IMR-90 (cell line): Measurements from ENCODE around the gene PIK3IP1. TPM values are rescaled to one million over a fixed set of nuclear protein-coding genes. Genes with fewer than 3 reads are reported as not detected.

Experiments used
- ATAC-seq: fragments of 200-7000 bp; cut with Tn5 transposase; 2 replicates; pipeline ENCODE4 v1.9.1; 2020; ENCODE audit warnings: low read depth, mild to moderate bottlenecking, moderate library complexity
- BruUV-seq: library from RNA; stranded (reverse); fragments of 400-500 nt; replicated peaks from 2 replicates; lab custom pipeline; 2021; lab: Mats Ljungman, UMichigan
- CTCF ChIA-PET: fragments of 300-600 bp; formaldehyde crosslinking; extraction: SDS; loops from one replicate; lab custom pipeline; 2021; ENCODE audit warnings: antibody characterized with exemption; lab: Yijun Ruan, JAX
- POLR2A ChIA-PET: fragments of 300-600 bp; sonication (Branson Sonifier 250); formaldehyde crosslinking; loops from one replicate; lab custom pipeline; 2022; ENCODE audit warnings: antibody characterized with exemption; ENCODE audit not compliant: unreplicated experiment; lab: Charles Lee
- DNase-seq: peaks from one replicate; pipeline ENCODE4 v3.0.0; 2013
- H2AFZ ChIP-seq: replicated peaks from 2 replicates; pipeline ENCODE3; 2013; ENCODE audit warnings: low read length, mild to moderate bottlenecking; ENCODE audit not compliant: poor library complexity
- H2AK5ac ChIP-seq: 2 replicates; pipeline ENCODE4 v1.6.1; 2013; ENCODE audit warnings: low read depth, low read length, inconsistent platforms
- H2AK9ac ChIP-seq: replicated peaks from 2 replicates; pipeline ENCODE3; 2013; ENCODE audit warnings: mild to moderate bottlenecking, low read depth, low read length, moderate library complexity; ENCODE audit not compliant: poor library complexity
- H2BK120ac ChIP-seq: 2 replicates; pipeline ENCODE4 v1.6.1; 2013; ENCODE audit warnings: low read depth, low read length, inconsistent platforms
- H2BK15ac ChIP-seq: 3 replicates; pipeline ENCODE4 v1.6.1; 2013; ENCODE audit warnings: low read depth, low read length, inconsistent platforms
- H2BK20ac ChIP-seq: 2 replicates; pipeline ENCODE4 v1.6.1; 2013; ENCODE audit warnings: low read depth, mild to moderate bottlenecking, inconsistent platforms, low read length, moderate library complexity
- H2BK5ac ChIP-seq: 2 replicates; pipeline ENCODE4 v1.6.1; 2013; ENCODE audit warnings: mild to moderate bottlenecking, low read depth, low read length, inconsistent platforms; ENCODE audit not compliant: poor library complexity, severe bottlenecking
- H3K14ac ChIP-seq: replicated peaks from 2 replicates; pipeline ENCODE4 v1.6.1; 2013; ENCODE audit warnings: low read depth, low read length, inconsistent platforms
- H3K18ac ChIP-seq: 2 replicates; pipeline ENCODE4 v1.6.1; 2013; ENCODE audit warnings: low read depth, low read length, control low read depth
- H3K23ac ChIP-seq: 2 replicates; pipeline ENCODE4 v1.6.1; 2013; ENCODE audit warnings: low read depth, low read length, inconsistent platforms
- H3K27ac ChIP-seq: 2 replicates; pipeline ENCODE4 v1.5.1; 2013; ENCODE audit warnings: mild to moderate bottlenecking, control low read depth, low read length; ENCODE audit not compliant: insufficient read depth
- H3K27me3 ChIP-seq: 2 replicates; pipeline ENCODE4 v1.6.1; 2013; ENCODE audit warnings: low read length; ENCODE audit not compliant: control insufficient read depth, insufficient read depth
- H3K36me3 ChIP-seq: 2 replicates; pipeline ENCODE4 v1.6.1; 2013; ENCODE audit warnings: low read length, mixed read lengths; ENCODE audit not compliant: control insufficient read depth, insufficient read depth
- H3K4ac ChIP-seq: 2 replicates; pipeline ENCODE4 v1.6.1; 2013; ENCODE audit warnings: low read depth, low read length, inconsistent platforms
- H3K4me1 ChIP-seq: 2 replicates; pipeline ENCODE4 v1.6.1; 2013; ENCODE audit warnings: low read length, mixed read lengths; ENCODE audit not compliant: control insufficient read depth, insufficient read depth
- H3K4me2 ChIP-seq: 2 replicates; pipeline ENCODE4 v1.6.1; 2013; ENCODE audit warnings: low read depth, mild to moderate bottlenecking, control low read depth, low read length, moderate library complexity
- H3K4me3 ChIP-seq: 2 replicates; pipeline ENCODE4 v1.5.1; 2013; ENCODE audit warnings: low read depth, mild to moderate bottlenecking, control low read depth, low read length, moderate library complexity; ENCODE audit not compliant: insufficient read depth
- H3K56ac ChIP-seq: 2 replicates; pipeline ENCODE4 v1.6.1; 2013; ENCODE audit warnings: low read length, inconsistent platforms; ENCODE audit not compliant: insufficient read depth; ENCODE audit errors: extremely low read depth
- H3K79me1 ChIP-seq, 2 experiments: 2 replicates each; pipeline ENCODE4 v1.6.1; 2013; ENCODE audit warnings: low read length in 2 of 2, inconsistent platforms in 1 of 2, low read depth in 1 of 2
- H3K9ac ChIP-seq: 2 replicates; pipeline ENCODE4 v1.6.1; 2013; ENCODE audit warnings: low read depth, low read length, control low read depth
- H3K9me1 ChIP-seq: 2 replicates; pipeline ENCODE4 v1.6.1; 2013; ENCODE audit warnings: low read length, inconsistent platforms; ENCODE audit not compliant: insufficient read depth
- H3K9me3 ChIP-seq: 2 replicates; pipeline ENCODE4 v1.6.1; 2013; ENCODE audit warnings: low read length; ENCODE audit not compliant: control insufficient read depth, insufficient read depth
- H4K20me1 ChIP-seq: 2 replicates; pipeline ENCODE4 v1.6.1; 2013; ENCODE audit warnings: low read length, inconsistent platforms; ENCODE audit not compliant: insufficient read depth
- H4K5ac ChIP-seq: 2 replicates; pipeline ENCODE4 v1.6.1; 2013; ENCODE audit warnings: mild to moderate bottlenecking, low read depth, low read length, control low read depth
- H4K8ac ChIP-seq, 2 experiments: 2 replicates each; pipeline ENCODE4 v1.6.1; 2013; ENCODE audit warnings: low read depth in 2 of 2, low read length in 2 of 2, control low read depth in 1 of 2, inconsistent platforms in 1 of 2
- H4K91ac ChIP-seq: 2 replicates; pipeline ENCODE4 v1.6.1; 2013; ENCODE audit warnings: low read depth, low read length, inconsistent platforms; ENCODE audit not compliant: insufficient read depth
- BHLHE40 ChIP-seq: fragments of 150-350 bp; IDR thresholded peaks from 2 replicates; pipeline ENCODE4 v1.6.1; 2016; ENCODE audit warnings: mild to moderate bottlenecking, low read depth, low read length
- CEBPB ChIP-seq: IDR thresholded peaks from 2 replicates; pipeline ENCODE4 v1.6.1; 2012; ENCODE audit warnings: low read depth, low read length, improper control_type of control experiment
- CHD1 ChIP-seq: IDR thresholded peaks from 2 replicates; pipeline ENCODE4 v1.6.1; 2012; ENCODE audit warnings: low read depth, low read length, improper control_type of control experiment
- FOS ChIP-seq: fragments of 150-350 bp; IDR thresholded peaks from 2 replicates; pipeline ENCODE4 v1.6.1; 2016; ENCODE audit warnings: low read depth, low read length
- MAFK ChIP-seq: IDR thresholded peaks from 2 replicates; pipeline ENCODE4 v1.6.1; 2012; ENCODE audit warnings: low read depth, low read length, improper control_type of control experiment
- MAZ ChIP-seq: IDR thresholded peaks from 2 replicates; pipeline ENCODE4 v1.6.1; 2012; ENCODE audit warnings: low read depth, mild to moderate bottlenecking, low read length, improper control_type of control experiment, moderate library complexity, borderline replicate concordance
- MXI1 ChIP-seq: IDR thresholded peaks from 2 replicates; pipeline ENCODE4 v1.6.1; 2012; ENCODE audit warnings: low read depth, mild to moderate bottlenecking, low read length, moderate library complexity, borderline replicate concordance
- NFE2L2 ChIP-seq: fragments of 150-350 bp; IDR thresholded peaks from 2 replicates; pipeline ENCODE4 v1.6.1; 2016; ENCODE audit warnings: low read depth, mild to moderate bottlenecking, low read length
- POLR2A ChIP-seq: IDR thresholded peaks from 2 replicates; pipeline ENCODE4 v1.6.1; 2012; ENCODE audit warnings: mild to moderate bottlenecking, low read depth, low read length
- RAD21 ChIP-seq: IDR thresholded peaks from 2 replicates; pipeline ENCODE4 v1.6.1; 2012; ENCODE audit warnings: low read length, improper control_type of control experiment
- RCOR1 ChIP-seq: IDR thresholded peaks from 2 replicates; pipeline ENCODE4 v1.6.1; 2012; ENCODE audit warnings: mild to moderate bottlenecking, low read length, improper control_type of control experiment; ENCODE audit not compliant: insufficient replicate concordance
- RFX5 ChIP-seq: IDR thresholded peaks from 2 replicates; pipeline ENCODE4 v1.8.0; 2012; ENCODE audit warnings: low read depth, mild to moderate bottlenecking, low read length, moderate library complexity
- SMC3 ChIP-seq: fragments of 150-350 bp; IDR thresholded peaks from 2 replicates; pipeline ENCODE4 v1.6.1; 2016; ENCODE audit warnings: low read depth, mild to moderate bottlenecking, antibody characterized with exemption, low read length, moderate library complexity
- whole genome bisulfite sequencing, 2 experiments: methylation state at CpG; one replicate each; pipeline versions ENCODE4 v1.1.5 to v1.1.7; 2013; ENCODE audit warnings: missing lambda C conversion rate in 2 of 2; ENCODE audit not compliant: insufficient read length in 1 of 2; ENCODE audit errors: extremely low coverage in 2 of 2; 5-methylcytosine and 5-hydroxymethylcytosine counted together
- dilution Hi-C: fragments of 300-500 bp; cut with HindIII; formaldehyde crosslinking; loops from one replicate; pipeline ENCODE4 v1.14.3; 2018; ENCODE audit warnings: low sequenced_read_pairs; ENCODE audit not compliant: unreplicated experiment
- in situ Hi-C: fragments of 300-500 bp; cut with MboI; formaldehyde crosslinking; loops from 3 replicates; pipeline ENCODE4 v1.14.3; 2019; ENCODE audit warnings: low sequenced_read_pairs, inconsistent platforms, mixed read lengths
- intact Hi-C: fragments of 100-400 bp; cut with micrococcal nuclease; formaldehyde crosslinking; loops from 2 replicates; pipeline ENCODE4 v1.10.0; 2022
- polyA plus RNA-seq, 3 experiments: library from polyadenylated mRNA; depleted of rRNA; stranded (reverse); fragments of >200 nt; gene quantifications; 2 replicates each; pipeline ENCODE4 v1.2.3, GENCODE V29; 2012; ENCODE audit warnings: low replicate concordance in 1 of 3
- total RNA-seq: library from RNA; depleted of rRNA; stranded (reverse); fragments of >200 nt; gene quantifications from 2 replicates; pipeline ENCODE4 v1.2.3, GENCODE V29; 2012
- TF ChIP-seq, protein P1 (sequence below): conservative IDR thresholded peaks from 2 replicates; pipeline ENCODE4 v1.5.1; 2012; ENCODE audit warnings: mild to moderate bottlenecking, low read depth, low read length, improper control_type of control experiment
- TF ChIP-seq, protein P2 (sequence below): fragments of 150-350 bp; IDR thresholded peaks from 2 replicates; pipeline ENCODE4 v1.6.1; 2017; ENCODE audit warnings: mild to moderate bottlenecking, antibody characterized with exemption, low read length, low read depth

PIK3IP1 gene
- total and polyA plus RNA-seq, 2 of the 4 experiments (the other 2 are of a cell fraction) = 12.9 to 17.6 TPM

DNA sequence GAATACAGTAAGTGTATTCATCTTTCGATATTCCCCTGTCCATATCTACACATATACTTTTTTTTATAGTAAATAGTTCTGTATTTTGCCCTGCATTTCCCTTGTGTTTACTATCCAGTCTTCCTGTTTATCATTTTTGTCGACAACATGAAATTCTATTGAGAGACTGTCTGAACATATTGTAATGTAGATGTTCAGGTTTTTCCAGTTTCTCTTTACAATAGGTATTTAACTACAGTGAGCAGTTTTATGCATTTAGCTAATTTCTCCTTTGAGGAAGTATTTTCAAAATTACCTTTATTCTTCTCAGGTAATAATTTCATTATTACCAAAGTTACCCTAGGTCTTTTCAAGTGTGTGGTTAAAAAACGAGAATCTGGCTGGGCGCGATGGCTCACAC lies 16.7 kb downstream of the PIK3IP1 start:
- H3K79me1 ChIP-seq = no peaks in the 10 kb centered on the region; a peak in 1 of 4 replicates
- H2BK5ac ChIP-seq = no peak overlapping the region
- no CpG with 5 or more reads among the region's 5 CpGs for WGBS, 2 experiments
- peaks cover 29% of the 10 kb centered on the region for H3K36me3 ChIP-seq
- H3K14ac ChIP-seq = no peak overlapping the region
- no peaks in the 10 kb centered on the region for H3K27me3 ChIP-seq
- no peak overlapping the region for H4K5ac ChIP-seq
- H3K18ac ChIP-seq = no peak overlapping the region
- TF ChIP-seq, protein P1, sequence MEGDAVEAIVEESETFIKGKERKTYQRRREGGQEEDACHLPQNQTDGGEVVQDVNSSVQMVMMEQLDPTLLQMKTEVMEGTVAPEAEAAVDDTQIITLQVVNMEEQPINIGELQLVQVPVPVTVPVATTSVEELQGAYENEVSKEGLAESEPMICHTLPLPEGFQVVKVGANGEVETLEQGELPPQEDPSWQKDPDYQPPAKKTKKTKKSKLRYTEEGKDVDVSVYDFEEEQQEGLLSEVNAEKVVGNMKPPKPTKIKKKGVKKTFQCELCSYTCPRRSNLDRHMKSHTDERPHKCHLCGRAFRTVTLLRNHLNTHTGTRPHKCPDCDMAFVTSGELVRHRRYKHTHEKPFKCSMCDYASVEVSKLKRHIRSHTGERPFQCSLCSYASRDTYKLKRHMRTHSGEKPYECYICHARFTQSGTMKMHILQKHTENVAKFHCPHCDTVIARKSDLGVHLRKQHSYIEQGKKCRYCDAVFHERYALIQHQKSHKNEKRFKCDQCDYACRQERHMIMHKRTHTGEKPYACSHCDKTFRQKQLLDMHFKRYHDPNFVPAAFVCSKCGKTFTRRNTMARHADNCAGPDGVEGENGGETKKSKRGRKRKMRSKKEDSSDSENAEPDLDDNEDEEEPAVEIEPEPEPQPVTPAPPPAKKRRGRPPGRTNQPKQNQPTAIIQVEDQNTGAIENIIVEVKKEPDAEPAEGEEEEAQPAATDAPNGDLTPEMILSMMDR = no peak
- TF ChIP-seq NFE2L2 (no peak), RAD21 (no peak), MAZ (no peak), RCOR1 (no peak), CEBPB (no peak), MXI1 (no peak), MAFK (no peak), SMC3 (no peak), BHLHE40 (no peak), RFX5 (no peak), FOS (no peak), CHD1 (no peak), POLR2A (no peak)
- TF ChIP-seq, protein P2, sequence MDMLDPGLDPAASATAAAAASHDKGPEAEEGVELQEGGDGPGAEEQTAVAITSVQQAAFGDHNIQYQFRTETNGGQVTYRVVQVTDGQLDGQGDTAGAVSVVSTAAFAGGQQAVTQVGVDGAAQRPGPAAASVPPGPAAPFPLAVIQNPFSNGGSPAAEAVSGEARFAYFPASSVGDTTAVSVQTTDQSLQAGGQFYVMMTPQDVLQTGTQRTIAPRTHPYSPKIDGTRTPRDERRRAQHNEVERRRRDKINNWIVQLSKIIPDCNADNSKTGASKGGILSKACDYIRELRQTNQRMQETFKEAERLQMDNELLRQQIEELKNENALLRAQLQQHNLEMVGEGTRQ = no peak
- no peak overlapping the region for H2AK5ac ChIP-seq
- H3K27ac ChIP-seq = no peak overlapping the region
- no peak overlapping the region for H2AFZ ChIP-seq
- H2BK15ac ChIP-seq = no peak overlapping the region
- CTCF ChIA-PET = no interaction called here
- H2AK9ac ChIP-seq = no peak overlapping the region
- in situ Hi-C loops = no loop called here
- H3K56ac ChIP-seq = no peak overlapping the region
- POLR2A ChIA-PET = no interaction called here
- H3K4ac ChIP-seq = no peak overlapping the region
- DNase-seq = no peak
- H3K9ac ChIP-seq = no peak overlapping the region
- no peak overlapping the region for H3K23ac ChIP-seq
- H4K8ac ChIP-seq = no peak overlapping the region
- H3K4me3 ChIP-seq = no peak overlapping the region
- no peak overlapping the region for H2BK120ac ChIP-seq
- intact Hi-C loops = no loop called here
- H3K4me1 ChIP-seq = peaks cover 5% of the 10 kb centered on the region; the same call in 1 of the 2 replicates
- 0 out of 2 replicates have a peak, but pooled peaks cover 2% of the 10 kb centered on the region for H4K20me1 ChIP-seq
- no TSS peak for BruUV-seq
- H4K91ac ChIP-seq = no peak overlapping the region
- H3K9me1 ChIP-seq = peaks cover 4% of the 10 kb centered on the region; the same call in 1 of the 2 replicates
- H3K4me2 ChIP-seq = no peak overlapping the region
- H3K9me3 ChIP-seq = no peaks in the 10 kb centered on the region
- no peak overlapping the region for H2BK20ac ChIP-seq
- ATAC-seq = no peak
- dilution Hi-C loops = no loop called here
